ENCODE data around the gene SLC1A4. TPM values are rescaled to one million over a fixed set of nuclear protein-coding genes. Genes with fewer than 3 reads are reported as not detected.
"Not testable (repeated sequence)": the region's sequence is repeated elsewhere in the genome, so short reads cannot be mapped to it uniquely, and the experiment has no call there.

The SLC1A4 gene
- total RNA-seq, 1 experiment from 2014 or later, result 4.0 TPM

GRCh38 chr2:65026154-65026553 is 37.0 kb downstream of the SLC1A4 start:
- DNase-seq (ENCODE audit: low read depth), result no peak

- DNase-seq (ENCODE audit: low read depth), result no peak
These were observed 37.7 kb downstream of the SLC1A4 start for GRCh38 chr2:65026704-65027464.

GRCh38 chr2:65027616-65028244 is 38.5 kb downstream of the SLC1A4 start:
- no peak for DNase-seq (ENCODE audit: low read depth)

GRCh38 chr2:65030476-65031332 is 41.5 kb downstream of the SLC1A4 start:
- no peak for DNase-seq (ENCODE audit: low read depth)

- no peak for DNase-seq (ENCODE audit: low read depth)
These were observed 42.3 kb downstream of the SLC1A4 start for GRCh38 chr2:65031341-65032018.

GRCh38 chr2:65032019-65032975 is 43.1 kb downstream of the SLC1A4 start:
- no peak for DNase-seq (ENCODE audit: low read depth)

GRCh38 chr2:65033178-65033577 is 44.0 kb downstream of the SLC1A4 start:
- peak; percentile 17 for DNase-seq (ENCODE audit: low read depth)

GRCh38 chr2:65033667-65034066 is 44.5 kb downstream of the SLC1A4 start:
- DNase-seq (ENCODE audit: low read depth), result not testable (repeated sequence)

GRCh38 chr2:65035351-65035943 is 46.2 kb downstream of the SLC1A4 start:
- DNase-seq (ENCODE audit: low read depth), result no peak

GRCh38 chr2:65037178-65037577 is 48.0 kb downstream of the SLC1A4 start:
- no peak for DNase-seq (ENCODE audit: low read depth)

- DNase-seq (ENCODE audit: low read depth), result no peak
These were observed 50.4 kb downstream of the SLC1A4 start for GRCh38 chr2:65039640-65040039.

- DNase-seq (ENCODE audit: low read depth), result peak; percentile 68
These were observed 51.4 kb downstream of the SLC1A4 start for GRCh38 chr2:65040400-65041261.

- no peak for DNase-seq (ENCODE audit: low read depth)
These were observed 53.8 kb downstream of the SLC1A4 start for GRCh38 chr2:65043001-65043400.

- no peak for DNase-seq (ENCODE audit: low read depth)
These were observed 55.0 kb downstream of the SLC1A4 start for GRCh38 chr2:65044097-65044735.

GRCh38 chr2:65045651-65046050 is 56.5 kb downstream of the SLC1A4 start:
- DNase-seq (ENCODE audit: low read depth), result peak; percentile 35

- DNase-seq (ENCODE audit: low read depth), result no peak
These were observed 57.6 kb downstream of the SLC1A4 start for GRCh38 chr2:65046633-65047407.

- no peak for DNase-seq (ENCODE audit: low read depth)
These were observed 59.9 kb downstream of the SLC1A4 start for GRCh38 chr2:65049010-65049639.
